Keratinocyte (primary cell): ENCODE results near the gene GNG13. TPM values are rescaled to one million over a fixed set of nuclear protein-coding genes. Genes with fewer than 3 reads are reported as not detected.

Experiments used
- DNase-seq: peaks from one replicate; pipeline ENCODE4 v3.0.0-alpha.2; 2011; ENCODE audit warnings: low read depth, missing footprints, low spot score
- FAIRE-seq: peaks from 2 replicates; lab custom pipeline; 2011; peaks lifted over from hg19 to GRCh38; lab: Jason Lieb, UNC
- H2AFZ ChIP-seq: 2 replicates; pipeline ENCODE4 v1.6.0; 2012; ENCODE audit warnings: low read length, control low read depth, inconsistent platforms; ENCODE audit not compliant: control insufficient read depth
- H3K27ac ChIP-seq: 2 replicates; pipeline ENCODE4 v1.5.1; 2011; ENCODE audit warnings: low read length; ENCODE audit not compliant: control insufficient read depth, insufficient read depth
- H3K27me3 ChIP-seq: 3 replicates; pipeline ENCODE4 v1.6.0; 2011; ENCODE audit warnings: low read length; ENCODE audit not compliant: control insufficient read depth, insufficient read depth; ENCODE audit errors: extremely low read depth
- H3K36me3 ChIP-seq, 2 experiments: 2 replicates in 1 of 2; 3 replicates in 1 of 2; pipeline ENCODE4 v1.5.1; 2011; ENCODE audit warnings: low read length in 2 of 2, mild to moderate bottlenecking in 1 of 2; ENCODE audit not compliant: control insufficient read depth in 2 of 2, insufficient read depth in 2 of 2; ENCODE audit errors: extremely low read depth in 1 of 2
- H3K4me1 ChIP-seq: 3 replicates; pipeline ENCODE4 v1.5.1; 2011; ENCODE audit warnings: low read length; ENCODE audit not compliant: control insufficient read depth, insufficient read depth; ENCODE audit errors: extremely low read depth
- H3K4me2 ChIP-seq: 3 replicates; pipeline ENCODE4 v1.6.0; 2011; ENCODE audit warnings: low read depth, low read length; ENCODE audit not compliant: control insufficient read depth, insufficient read depth; ENCODE audit errors: extremely low read depth
- H3K4me3 ChIP-seq, 3 experiments: fragments of 200-600 bp in 1 of 3; sonication (generic) in 1 of 3; 2 replicates in 2 of 3; 3 replicates in 1 of 3; pipeline ENCODE4 v1.5.1; 2011 to 2016; ENCODE audit warnings: low read length in 3 of 3, mild to moderate bottlenecking in 3 of 3, control low read depth in 2 of 3, inconsistent platforms in 1 of 3, low read depth in 1 of 3, mixed read lengths in 1 of 3, mixed run types in 1 of 3, moderate library complexity in 1 of 3; ENCODE audit not compliant: control insufficient read depth in 2 of 3, insufficient read depth in 2 of 3; ENCODE audit errors: extremely low read depth in 1 of 3
- H3K79me2 ChIP-seq: 2 replicates; pipeline ENCODE4 v1.6.0; 2012; ENCODE audit warnings: low read length; ENCODE audit not compliant: control insufficient read depth, insufficient read depth
- H3K9ac ChIP-seq: 3 replicates; pipeline ENCODE4 v1.6.0; 2011; ENCODE audit warnings: low read length; ENCODE audit not compliant: control insufficient read depth, insufficient read depth; ENCODE audit errors: extremely low read depth
- H3K9me1 ChIP-seq: 3 replicates; pipeline ENCODE4 v1.6.0; 2011; ENCODE audit warnings: low read length; ENCODE audit not compliant: control insufficient read depth, insufficient read depth; ENCODE audit errors: extremely low read depth
- H3K9me3 ChIP-seq: 2 replicates; pipeline ENCODE4 v1.5.1; 2012; ENCODE audit warnings: low read depth, low read length; ENCODE audit not compliant: control insufficient read depth
- H4K20me1 ChIP-seq: 3 replicates; pipeline ENCODE4 v1.6.0; 2011; ENCODE audit warnings: low read length; ENCODE audit not compliant: control insufficient read depth, insufficient read depth; ENCODE audit errors: extremely low read depth
- EZH2 ChIP-seq: IDR thresholded peaks from one replicate; pipeline ENCODE4 v1.6.1; 2012; ENCODE audit warnings: inconsistent platforms, mild to moderate bottlenecking, low read length, moderate library complexity
- dilution Hi-C: fragments of 300-500 bp; cut with MboI; formaldehyde crosslinking; loops from one replicate; pipeline ENCODE4 v1.7.0; 2020; ENCODE audit warnings: low sequenced_read_pairs; ENCODE audit not compliant: extremely low pct_ligation_motif_present
- polyA plus RNA-seq, 5 experiments: library from polyadenylated mRNA; depleted of rRNA in 3 of 5; stranded (reverse) in 3 of 5; stranded (forward) in 1 of 5; unstranded in 1 of 5; fragments of >200 nt; gene quantifications; 1 replicate in 1 of 5; 2 replicates in 3 of 5; 3 replicates in 1 of 5; pipeline versions ENCODE4 v1.2.1 to v1.2.3, GENCODE V29; 2011 to 2012; ENCODE audit warnings: missing spikeins in 2 of 5, low read depth in 1 of 5, low replicate concordance in 1 of 5
- TF ChIP-seq, protein P1 (sequence below), 3 experiments: IDR thresholded peaks in 1 of 3; conservative IDR thresholded peaks in 1 of 3; optimal IDR thresholded peaks in 1 of 3; 2 replicates in 2 of 3; 3 replicates in 1 of 3; pipeline versions ENCODE3 to v1.5.1; 2011; ENCODE audit warnings: low read length in 3 of 3, mild to moderate bottlenecking in 3 of 3, moderate library complexity in 2 of 3, control low read depth in 1 of 3, inconsistent platforms in 1 of 3; ENCODE audit not compliant: insufficient read depth in 2 of 3; ENCODE audit errors: extremely low read depth in 1 of 3

GNG13 gene
- polyA plus RNA-seq, 1 donor (not counting 4 experiments of a cell fraction or from before 2014, with no cell fraction given): not detected

DNA sequence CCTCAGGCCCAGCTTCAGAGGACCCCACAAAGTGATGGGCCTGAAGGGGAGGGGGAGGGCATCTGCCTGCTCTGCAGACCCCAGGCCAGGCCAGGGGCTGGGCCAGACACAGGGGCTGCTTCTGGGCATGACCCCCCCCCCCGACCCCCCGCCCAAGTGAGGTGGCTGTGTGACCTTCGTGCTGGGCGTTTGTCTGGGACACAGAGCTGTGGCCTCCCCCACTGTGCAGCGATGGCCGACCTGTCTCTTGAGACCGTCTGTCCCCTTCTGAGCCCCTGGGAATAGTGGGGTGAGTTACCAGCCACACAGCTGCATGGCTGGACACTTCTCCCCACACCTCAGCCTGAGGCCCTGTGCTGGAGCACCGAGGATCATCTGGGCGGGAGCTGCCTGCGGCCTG, 34.8 kb upstream of the GNG13 start:
- dilution Hi-C loops: no loop called here
- H3K79me2 ChIP-seq: no peaks in the 10 kb centered on the region
- no peaks in the 10 kb centered on the region for H3K9me1 ChIP-seq
- no peaks in the 10 kb centered on the region for H3K27me3 ChIP-seq
- DNase-seq: no peak
- no peaks in the 10 kb centered on the region for H3K4me1 ChIP-seq
- FAIRE-seq: no peak
- H3K27ac ChIP-seq: no peak overlapping the region
- H4K20me1 ChIP-seq: no peaks in the 10 kb centered on the region
- no peaks in the 10 kb centered on the region for H3K36me3 ChIP-seq
- no peak overlapping the region for H2AFZ ChIP-seq
- H3K9me3 ChIP-seq: no peaks in the 10 kb centered on the region
- no peak overlapping the region for H3K4me3 ChIP-seq
- no peak overlapping the region for H3K9ac ChIP-seq
- TF ChIP-seq, protein P1, sequence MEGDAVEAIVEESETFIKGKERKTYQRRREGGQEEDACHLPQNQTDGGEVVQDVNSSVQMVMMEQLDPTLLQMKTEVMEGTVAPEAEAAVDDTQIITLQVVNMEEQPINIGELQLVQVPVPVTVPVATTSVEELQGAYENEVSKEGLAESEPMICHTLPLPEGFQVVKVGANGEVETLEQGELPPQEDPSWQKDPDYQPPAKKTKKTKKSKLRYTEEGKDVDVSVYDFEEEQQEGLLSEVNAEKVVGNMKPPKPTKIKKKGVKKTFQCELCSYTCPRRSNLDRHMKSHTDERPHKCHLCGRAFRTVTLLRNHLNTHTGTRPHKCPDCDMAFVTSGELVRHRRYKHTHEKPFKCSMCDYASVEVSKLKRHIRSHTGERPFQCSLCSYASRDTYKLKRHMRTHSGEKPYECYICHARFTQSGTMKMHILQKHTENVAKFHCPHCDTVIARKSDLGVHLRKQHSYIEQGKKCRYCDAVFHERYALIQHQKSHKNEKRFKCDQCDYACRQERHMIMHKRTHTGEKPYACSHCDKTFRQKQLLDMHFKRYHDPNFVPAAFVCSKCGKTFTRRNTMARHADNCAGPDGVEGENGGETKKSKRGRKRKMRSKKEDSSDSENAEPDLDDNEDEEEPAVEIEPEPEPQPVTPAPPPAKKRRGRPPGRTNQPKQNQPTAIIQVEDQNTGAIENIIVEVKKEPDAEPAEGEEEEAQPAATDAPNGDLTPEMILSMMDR (optimal IDR thresholded peaks at IDR 0.05 in 1 of 3, IDR thresholded peaks at IDR 0.05 in 1 of 3, conservative IDR thresholded peaks at IDR 0.05 in 1 of 3; ENCODE audit: extremely low read depth in 1 of 3, insufficient read depth in 2 of 3, low read length in 3 of 3): no peak
- no peak for TF ChIP-seq EZH2
- no peak overlapping the region for H3K4me2 ChIP-seq

DNA sequence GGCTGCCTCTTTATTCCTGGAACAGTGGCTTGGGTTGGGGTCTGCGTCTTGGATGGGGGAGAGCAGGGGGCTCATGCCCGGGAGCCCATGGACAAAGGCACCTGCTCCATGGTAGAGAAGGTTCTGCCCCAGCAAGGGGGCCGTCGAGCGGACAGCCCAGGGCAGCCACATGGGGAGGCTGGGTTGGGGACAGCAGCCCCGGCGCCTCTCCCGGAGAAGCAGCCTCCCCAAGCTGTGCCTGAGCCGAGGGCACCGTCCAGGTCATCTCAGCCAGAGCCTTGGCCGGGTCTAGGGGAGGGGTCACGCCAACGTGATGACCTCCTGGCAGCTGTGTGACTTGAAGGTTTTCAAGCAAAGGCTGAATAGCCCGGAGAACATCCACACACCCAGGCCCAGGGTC, 32.9 kb upstream of the GNG13 start:
- FAIRE-seq (no peak), DNase-seq (no peak)
- Histone ChIP-seq H4K20me1 (no peaks in the 10 kb centered on the region), H2AFZ (no peak overlapping the region), H3K9me1 (no peaks in the 10 kb centered on the region), H3K9me3 (no peaks in the 10 kb centered on the region), H3K4me2 (no peak overlapping the region), H3K4me1 (no peaks in the 10 kb centered on the region), H3K9ac (no peak overlapping the region), H3K4me3 (no peak overlapping the region), H3K27me3 (no peaks in the 10 kb centered on the region), H3K79me2 (no peaks in the 10 kb centered on the region), H3K36me3 (no peaks in the 10 kb centered on the region), H3K27ac (no peak overlapping the region)
- dilution Hi-C loops: no loop called here
- no peak for TF ChIP-seq EZH2
- TF ChIP-seq, protein P1 (optimal IDR thresholded peaks at IDR 0.05 in 1 of 3, IDR thresholded peaks at IDR 0.05 in 1 of 3, conservative IDR thresholded peaks at IDR 0.05 in 1 of 3; ENCODE audit: extremely low read depth in 1 of 3, insufficient read depth in 2 of 3, low read length in 3 of 3): no peak
